GM12878 (cell line): ENCODE data around the gene CTRB2. TPM values are rescaled to one million over a fixed set of nuclear protein-coding genes. Genes with fewer than 3 reads are reported as not detected.

Experiments
- ATAC-seq: fragments of 200-7000 bp; cut with Tn5 transposase; 3 replicates; pipeline ENCODE4 v1.9.1; 2020; ENCODE audit warnings: mild to moderate bottlenecking, moderate library complexity
- BruUV-seq: library from RNA; stranded (reverse); fragments of 400-500 nt; replicated peaks from 2 replicates; lab custom pipeline; 2021; lab: Mats Ljungman, UMichigan
- CTCF ChIA-PET: fragments of 300-600 bp; sonication (Branson Sonifier 250); formaldehyde crosslinking; extraction: SDS; loops from one replicate; lab custom pipeline; 2021; ENCODE audit warnings: inconsistent platforms; lab: Yijun Ruan, JAX
- POLR2A ChIA-PET: fragments of 350-600 bp; formaldehyde crosslinking; extraction: SDS; loops from one replicate; lab custom pipeline; 2021; ENCODE audit warnings: inconsistent platforms; lab: Charles Lee
- RAD21 ChIA-PET: fragments of 300-600 bp; sonication (Branson Sonifier 250); formaldehyde crosslinking; loops from one replicate; lab custom pipeline; 2023; ENCODE audit warnings: antibody characterized with exemption; ENCODE audit not compliant: unreplicated experiment; lab: Charles Lee
- SMC1A ChIA-PET: fragments of 300-600 bp; sonication (Branson Sonifier 250); formaldehyde crosslinking; loops from one replicate; lab custom pipeline; 2023; ENCODE audit not compliant: unreplicated experiment, uncharacterized antibody; lab: Charles Lee
- DNase-seq: peaks from one replicate; pipeline ENCODE4 v3.0.0-alpha.2; 2011; ENCODE audit warnings: low read depth, low spot score
- FAIRE-seq: peaks from 3 replicates; lab custom pipeline; 2011; peaks lifted over from hg19 to GRCh38; lab: Jason Lieb, UNC
- H2AFZ ChIP-seq: 2 replicates; pipeline ENCODE4 v1.6.0; 2011; ENCODE audit warnings: low read depth, low read length, control low read depth; ENCODE audit not compliant: control insufficient read depth
- H3K27ac ChIP-seq: 2 replicates; pipeline ENCODE4 v1.5.1; 2011; ENCODE audit warnings: control low read depth; ENCODE audit not compliant: control insufficient read depth, insufficient read depth
- H3K27me3 ChIP-seq, 2 experiments: replicated peaks in 1 of 2; 2 replicates each; pipeline versions ENCODE4 v1.6.0 to v1.6.1; 2011; ENCODE audit warnings: low read length in 1 of 2; ENCODE audit not compliant: control insufficient read depth in 2 of 2, insufficient read depth in 2 of 2
- H3K36me3 ChIP-seq, 2 experiments: 2 replicates each; pipeline ENCODE4 v1.5.1; 2011; ENCODE audit warnings: low read length in 1 of 2; ENCODE audit not compliant: control insufficient read depth in 2 of 2, insufficient read depth in 2 of 2
- H3K4me1 ChIP-seq: 2 replicates; pipeline ENCODE4 v1.6.1; 2011; ENCODE audit warnings: mild to moderate bottlenecking, low read length, moderate library complexity, mixed read lengths; ENCODE audit not compliant: control insufficient read depth, insufficient read depth
- H3K4me2 ChIP-seq: 2 replicates; pipeline ENCODE4 v1.6.0; 2011; ENCODE audit warnings: control low read depth; ENCODE audit not compliant: control insufficient read depth, insufficient read depth
- H3K4me3 ChIP-seq: fragments of 200-600 bp; sonication (generic); 2 replicates; pipeline ENCODE4 v1.5.1; 2016
- H3K79me2 ChIP-seq: 2 replicates; pipeline ENCODE4 v1.6.0; 2011; ENCODE audit warnings: low read length; ENCODE audit not compliant: control insufficient read depth, insufficient read depth
- H3K9ac ChIP-seq: 2 replicates; pipeline ENCODE4 v1.8.0; 2011; ENCODE audit warnings: low read length, control low read depth, mixed read lengths; ENCODE audit not compliant: control insufficient read depth, insufficient read depth
- H3K9me3 ChIP-seq: replicated peaks from 3 replicates; pipeline ENCODE4 v1.5.1; 2011; ENCODE audit warnings: mild to moderate bottlenecking, low read length; ENCODE audit not compliant: control insufficient read depth, insufficient read depth
- H4K20me1 ChIP-seq: 2 replicates; pipeline ENCODE4 v1.6.0; 2011; ENCODE audit not compliant: control insufficient read depth, insufficient read depth
- EGR1 ChIP-seq, 2 experiments: IDR thresholded peaks; 1 replicate in 1 of 2; 2 replicates in 1 of 2; pipeline ENCODE4 v1.6.1; 2011 to 2012; ENCODE audit warnings: low read depth in 2 of 2, low read length in 2 of 2, borderline replicate concordance in 1 of 2, mild to moderate bottlenecking in 1 of 2, moderate library complexity in 1 of 2
- SUZ12 ChIP-seq: fragments of 200-600 bp; sonication (generic); IDR thresholded peaks from one replicate; pipeline ENCODE4 v1.6.1; 2018; ENCODE audit warnings: antibody characterized with exemption, mild to moderate bottlenecking; ENCODE audit not compliant: unreplicated experiment
- TCF3 ChIP-seq: IDR thresholded peaks from 2 replicates; pipeline ENCODE4 v1.6.1; 2012; ENCODE audit warnings: low read depth, mild to moderate bottlenecking, low read length, borderline replicate concordance; ENCODE audit not compliant: insufficient read depth
- WRNIP1 ChIP-seq: IDR thresholded peaks from 2 replicates; pipeline ENCODE4 v1.6.1; 2011; ENCODE audit warnings: low read depth, low read length, improper control_type of control experiment, borderline replicate concordance
- WGBS: methylation state at CpG from one replicate; pipeline ENCODE4 v1.1.6; 2016; ENCODE audit warnings: low lambda C conversion rate; ENCODE audit not compliant: insufficient replicate concordance, insufficient coverage; ENCODE audit errors: missing lambda C conversion rate; 5-methylcytosine and 5-hydroxymethylcytosine counted together
- in situ Hi-C: fragments of 300-500 bp; cut with MboI; formaldehyde crosslinking; loops from 9 replicates; pipeline ENCODE4 v1.14.3; 2018; ENCODE audit warnings: mixed read lengths
- intact Hi-C: fragments of 100-400 bp; cut with micrococcal nuclease; formaldehyde crosslinking; loops from one replicate; pipeline ENCODE4 v1.14.2; 2022; ENCODE audit not compliant: unreplicated experiment
- polyA plus RNA-seq, 11 experiments: library from polyadenylated mRNA; depleted of rRNA in 4 of 11; unstranded in 6 of 11; stranded (reverse) in 5 of 11; fragments of >200 nt; fragmentation: Nextera tagmentation in 4 of 11; fragmentation: Illumina TruSeq in 1 of 11; extraction: Ambion mirVana in 4 of 11; extraction: Trizol in 1 of 11; gene quantifications; 1 replicate in 1 of 11; 2 replicates in 10 of 11; pipeline versions ENCODE4 v1.2.1 to v1.2.3, GENCODE V29; 2011 to 2016; ENCODE audit warnings: inconsistent platforms in 2 of 11, missing spikeins in 2 of 11, low read depth in 1 of 11
- total RNA-seq, 4 experiments: library from RNA; depleted of rRNA in 3 of 4; stranded (reverse); fragments of >200 nt in 3 of 4; fragmentation: Illumina TruSeq in 1 of 4; extraction: Trizol in 1 of 4; gene quantifications; 2 replicates each; pipeline versions ENCODE4 v1.2.1 to v1.2.3, GENCODE V29; 2013 to 2021
- TF ChIP-seq, protein P1 (sequence below): IDR thresholded peaks from 2 replicates; pipeline ENCODE4 v1.6.1; 2012; ENCODE audit warnings: improper control_type of control experiment, low read depth, low read length; ENCODE audit not compliant: insufficient replicate concordance

CTRB2 gene
- total and polyA plus RNA-seq, 10 of the 15 experiments (the other 5 are each of a cell fraction or from before 2014, with no cell fraction given): 9.4 TPM; not detected in 9

DNA sequence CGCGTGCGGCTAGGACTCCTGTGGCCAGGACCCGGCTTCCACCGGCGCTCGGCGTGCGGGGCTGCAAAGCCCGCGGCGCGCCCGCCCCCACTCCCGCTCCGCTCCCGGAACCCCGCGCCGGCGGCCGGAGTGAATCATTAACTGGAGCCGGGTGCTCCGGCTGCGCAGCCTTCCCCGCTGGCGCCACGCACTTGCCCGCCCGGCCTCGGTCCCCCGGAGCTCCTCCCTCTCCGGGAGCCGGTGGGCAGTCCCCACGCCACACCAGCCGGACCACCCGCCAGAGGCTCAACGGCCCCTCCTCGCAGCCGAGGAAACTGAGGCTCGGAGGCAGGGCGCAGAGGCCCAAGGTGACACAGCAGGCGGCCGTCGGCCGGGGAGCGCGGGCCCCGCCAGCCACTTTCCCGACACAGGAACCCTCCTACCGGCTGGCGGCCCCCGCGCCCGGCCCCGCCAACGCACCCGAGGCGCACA lies 43.9 kb upstream of the CTRB2 start:
- ATAC-seq (peak; percentile 56), FAIRE-seq (no peak), DNase-seq (no peak)
- Histone ChIP-seq H3K79me2 (no peaks in the 10 kb centered on the region; the same call in 1 of the 2 replicates), H3K27me3 (peaks cover 0 to 4% of the 10 kb centered on the region in 2 experiments; a peak in 1 of 4 replicates), H2AFZ (no peak overlapping the region), H3K36me3 (no peaks in the 10 kb centered on the region), H3K4me2 (peak overlapping the region; percentile 86), H4K20me1 (peaks cover 16% of the 10 kb centered on the region), H3K4me3 (peak overlapping the region; percentile 61), H3K9me3 (no peaks in the 10 kb centered on the region), H3K4me1 (peaks cover 4% of the 10 kb centered on the region), H3K9ac (peak overlapping the region; percentile 47), H3K27ac (no peak overlapping the region)
- ChIA-PET SMC1A (interaction anchor here (1.1 to 1.9 kb wide), 2 partner anchors 67 to 134 kb away, joined by 3 to 8 read pairs; no protein-coding TSS in a partner anchor), RAD21 (interaction anchor here (0.7 to 1.8 kb wide), 5 partner anchors 8 to 140 kb away, joined by 3 to 9 read pairs (median 6); no protein-coding TSS in a partner anchor), POLR2A (no interaction called here), CTCF (interaction anchor here (0.7 to 1.9 kb wide), 5 partner anchors 17 to 151 kb away, joined by 3 to 11 read pairs (median 4); no protein-coding TSS in a partner anchor)
- in situ Hi-C loops (no loop called here), intact Hi-C loops (no loop called here)
- TF ChIP-seq TCF3 (0 out of 2 replicates have a peak, but pooled peaks have one; percentile 8), WRNIP1 (no peak), EGR1 (IDR thresholded peaks at IDR 0.05; ENCODE audit: borderline replicate concordance in 1 of 2, low read depth in 2 of 2, low read length in 2 of 2) (0 out of 3 replicates have a peak, but pooled peaks of 1 of the 2 experiments have one; percentile 32), SUZ12 (peak; percentile 41)
- TF ChIP-seq, protein P1, sequence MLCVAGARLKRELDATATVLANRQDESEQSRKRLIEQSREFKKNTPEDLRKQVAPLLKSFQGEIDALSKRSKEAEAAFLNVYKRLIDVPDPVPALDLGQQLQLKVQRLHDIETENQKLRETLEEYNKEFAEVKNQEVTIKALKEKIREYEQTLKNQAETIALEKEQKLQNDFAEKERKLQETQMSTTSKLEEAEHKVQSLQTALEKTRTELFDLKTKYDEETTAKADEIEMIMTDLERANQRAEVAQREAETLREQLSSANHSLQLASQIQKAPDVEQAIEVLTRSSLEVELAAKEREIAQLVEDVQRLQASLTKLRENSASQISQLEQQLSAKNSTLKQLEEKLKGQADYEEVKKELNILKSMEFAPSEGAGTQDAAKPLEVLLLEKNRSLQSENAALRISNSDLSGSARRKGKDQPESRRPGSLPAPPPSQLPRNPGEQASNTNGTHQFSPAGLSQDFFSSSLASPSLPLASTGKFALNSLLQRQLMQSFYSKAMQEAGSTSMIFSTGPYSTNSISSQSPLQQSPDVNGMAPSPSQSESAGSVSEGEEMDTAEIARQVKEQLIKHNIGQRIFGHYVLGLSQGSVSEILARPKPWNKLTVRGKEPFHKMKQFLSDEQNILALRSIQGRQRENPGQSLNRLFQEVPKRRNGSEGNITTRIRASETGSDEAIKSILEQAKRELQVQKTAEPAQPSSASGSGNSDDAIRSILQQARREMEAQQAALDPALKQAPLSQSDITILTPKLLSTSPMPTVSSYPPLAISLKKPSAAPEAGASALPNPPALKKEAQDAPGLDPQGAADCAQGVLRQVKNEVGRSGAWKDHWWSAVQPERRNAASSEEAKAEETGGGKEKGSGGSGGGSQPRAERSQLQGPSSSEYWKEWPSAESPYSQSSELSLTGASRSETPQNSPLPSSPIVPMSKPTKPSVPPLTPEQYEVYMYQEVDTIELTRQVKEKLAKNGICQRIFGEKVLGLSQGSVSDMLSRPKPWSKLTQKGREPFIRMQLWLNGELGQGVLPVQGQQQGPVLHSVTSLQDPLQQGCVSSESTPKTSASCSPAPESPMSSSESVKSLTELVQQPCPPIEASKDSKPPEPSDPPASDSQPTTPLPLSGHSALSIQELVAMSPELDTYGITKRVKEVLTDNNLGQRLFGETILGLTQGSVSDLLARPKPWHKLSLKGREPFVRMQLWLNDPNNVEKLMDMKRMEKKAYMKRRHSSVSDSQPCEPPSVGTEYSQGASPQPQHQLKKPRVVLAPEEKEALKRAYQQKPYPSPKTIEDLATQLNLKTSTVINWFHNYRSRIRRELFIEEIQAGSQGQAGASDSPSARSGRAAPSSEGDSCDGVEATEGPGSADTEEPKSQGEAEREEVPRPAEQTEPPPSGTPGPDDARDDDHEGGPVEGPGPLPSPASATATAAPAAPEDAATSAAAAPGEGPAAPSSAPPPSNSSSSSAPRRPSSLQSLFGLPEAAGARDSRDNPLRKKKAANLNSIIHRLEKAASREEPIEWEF: no peak
- no TSS peak for BruUV-seq
- WGBS: 2% methylated on average over 31 of the region's 59 CpGs
